Astrocyte of the cerebellum (primary cell): ENCODE results near the gene EPGN.

ENCODE experiments used
- DNase-seq: peaks from one replicate; pipeline ENCODE4 v3.0.0-alpha.2; 2011; ENCODE audit warnings: low read depth
- H3K4me3 ChIP-seq: 2 replicates; pipeline ENCODE4 v1.5.1; 2011; ENCODE audit warnings: mild to moderate bottlenecking, low read depth, low read length, moderate library complexity
- in situ Hi-C: cut with HindIII; loops from 2 replicates; pipeline ENCODE4 v1.10.0; 2017; ENCODE audit warnings: low sequenced_read_pairs
- TF ChIP-seq, protein P1 (sequence below): IDR thresholded peaks from 2 replicates; pipeline ENCODE4 v1.5.1; 2012; ENCODE audit warnings: low read length, low read depth, moderate library complexity, mild to moderate bottlenecking; ENCODE audit errors: missing control alignments

The EPGN gene

GRCh38 chr4:74330295-74330750, 22.1 kb downstream of the EPGN start:
- no peak overlapping the region for H3K4me3 ChIP-seq
- TF ChIP-seq, protein P1, sequence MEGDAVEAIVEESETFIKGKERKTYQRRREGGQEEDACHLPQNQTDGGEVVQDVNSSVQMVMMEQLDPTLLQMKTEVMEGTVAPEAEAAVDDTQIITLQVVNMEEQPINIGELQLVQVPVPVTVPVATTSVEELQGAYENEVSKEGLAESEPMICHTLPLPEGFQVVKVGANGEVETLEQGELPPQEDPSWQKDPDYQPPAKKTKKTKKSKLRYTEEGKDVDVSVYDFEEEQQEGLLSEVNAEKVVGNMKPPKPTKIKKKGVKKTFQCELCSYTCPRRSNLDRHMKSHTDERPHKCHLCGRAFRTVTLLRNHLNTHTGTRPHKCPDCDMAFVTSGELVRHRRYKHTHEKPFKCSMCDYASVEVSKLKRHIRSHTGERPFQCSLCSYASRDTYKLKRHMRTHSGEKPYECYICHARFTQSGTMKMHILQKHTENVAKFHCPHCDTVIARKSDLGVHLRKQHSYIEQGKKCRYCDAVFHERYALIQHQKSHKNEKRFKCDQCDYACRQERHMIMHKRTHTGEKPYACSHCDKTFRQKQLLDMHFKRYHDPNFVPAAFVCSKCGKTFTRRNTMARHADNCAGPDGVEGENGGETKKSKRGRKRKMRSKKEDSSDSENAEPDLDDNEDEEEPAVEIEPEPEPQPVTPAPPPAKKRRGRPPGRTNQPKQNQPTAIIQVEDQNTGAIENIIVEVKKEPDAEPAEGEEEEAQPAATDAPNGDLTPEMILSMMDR = no peak
- no peak for DNase-seq
- in situ Hi-C loops = no loop called here

DNA sequence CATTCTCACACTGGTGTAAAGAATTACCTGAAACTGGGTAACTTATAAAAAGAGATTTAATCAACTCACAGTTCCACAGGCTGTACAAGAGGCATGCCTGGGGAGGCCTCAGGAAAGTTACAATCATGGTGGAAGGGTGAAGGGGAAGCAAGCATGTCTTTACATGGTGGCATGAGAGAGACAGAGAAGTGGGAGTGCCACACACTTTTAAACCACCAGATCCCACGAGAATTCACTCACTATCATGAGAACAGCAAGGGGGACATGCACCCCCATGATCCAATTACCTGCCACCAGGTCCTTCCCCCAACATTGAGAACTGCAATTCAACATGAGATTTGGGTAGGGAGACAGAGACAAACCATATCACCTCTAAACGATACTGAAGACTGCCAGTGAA, 23.0 kb downstream of the EPGN start:
- H3K4me3 ChIP-seq = no peak overlapping the region
- DNase-seq = no peak
- in situ Hi-C loops = no loop called here
- TF ChIP-seq, protein P1 = no peak

DNA sequence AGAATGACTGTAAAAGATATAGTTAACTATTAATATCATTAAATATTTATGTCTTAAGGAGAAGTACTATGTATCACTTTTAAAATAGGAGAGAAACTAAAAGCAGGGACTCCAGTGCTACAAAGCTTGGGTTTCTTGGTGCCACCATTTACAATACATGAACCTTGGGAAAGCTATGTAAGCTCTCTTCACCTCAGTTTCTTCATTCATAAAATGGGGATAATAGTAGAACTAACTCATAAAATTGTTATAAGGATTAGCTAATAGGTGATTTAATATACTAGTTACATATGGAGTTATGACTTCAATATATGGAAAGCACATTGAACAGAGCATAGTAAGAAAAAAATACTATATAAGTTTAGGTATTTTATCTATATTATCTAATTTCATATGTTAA, 23.7 kb downstream of the EPGN start:
- DNase-seq = no peak
- in situ Hi-C loops = no loop called here
- TF ChIP-seq, protein P1 = no peak
- H3K4me3 ChIP-seq = no peak overlapping the region

GRCh38 chr4:74334636-74335035, 26.4 kb downstream of the EPGN start:
- in situ Hi-C loops = no loop called here
- TF ChIP-seq, protein P1 = no peak
- no peak overlapping the region for H3K4me3 ChIP-seq
- no peak for DNase-seq

- DNase-seq = no peak
- no peak overlapping the region for H3K4me3 ChIP-seq
- TF ChIP-seq, protein P1 = no peak
- in situ Hi-C loops = no loop called here
Observed at GRCh38 chr4:74335341-74336021, 27.2 kb downstream of the EPGN start.

GRCh38 chr4:74338792-74339333, 30.6 kb downstream of the EPGN start:
- DNase-seq = no peak
- in situ Hi-C loops = no loop called here
- TF ChIP-seq, protein P1 = no peak
- no peak overlapping the region for H3K4me3 ChIP-seq
